T-cell (primary cell): Measurements from ENCODE around the gene BNIPL. TPM values are rescaled to one million over a fixed set of nuclear protein-coding genes. Genes with fewer than 3 reads are reported as not detected.

Experiments
- ATAC-seq, 4 experiments: fragments of 200-7000 bp in 3 of 4; fragments of 150-1000 bp in 1 of 4; cut with Tn5 transposase; replicated peaks in 1 of 4; 1 replicate in 3 of 4; 2 replicates in 1 of 4; pipeline ENCODE4 v1.10.0; 2021; ENCODE audit warnings: moderate library complexity in 3 of 4, mild to moderate bottlenecking in 2 of 4, moderate number of reproducible peaks in 1 of 4
- CTCF ChIA-PET, 2 donors: fragments of 300-600 bp; sonication (Branson Sonifier 250); formaldehyde crosslinking; loops; one replicate each; lab custom pipeline; 2022; ENCODE audit warnings: antibody characterized with exemption in 2 of 2; lab: Charles Lee
- POLR2A ChIA-PET, 2 donors: fragments of 300-600 bp; sonication (Branson Sonifier 250); formaldehyde crosslinking; loops; one replicate each; lab custom pipeline; 2022; ENCODE audit warnings: antibody characterized with exemption in 2 of 2; lab: Charles Lee
- DNase-seq, 35 experiments: peaks; one replicate each; pipeline versions ENCODE4 v3.0.0 to v3.0.0-alpha.2; 2013 to 2023
- H3K27ac ChIP-seq: one replicate; pipeline ENCODE4 v1.5.1; 2013; ENCODE audit warnings: low read length
- H3K27me3 ChIP-seq, 2 experiments: replicated peaks in 1 of 2; 1 replicate in 1 of 2; 2 replicates in 1 of 2; pipeline versions ENCODE4 v1.6.1 to v1.7.0; 2013; ENCODE audit warnings: low read length in 1 of 2, mixed read lengths in 1 of 2; ENCODE audit not compliant: control insufficient read depth in 2 of 2, insufficient read depth in 2 of 2; ENCODE audit errors: extremely low read depth in 1 of 2
- H3K36me3 ChIP-seq, 2 donors: 1 replicate in 1 of 2; 2 replicates in 1 of 2; pipeline versions ENCODE4 v1.6.1 to v1.7.0; 2013; ENCODE audit warnings: low read length in 1 of 2; ENCODE audit not compliant: control insufficient read depth in 2 of 2, insufficient read depth in 1 of 2; ENCODE audit errors: extremely low read depth in 1 of 2
- H3K4me1 ChIP-seq, 2 experiments: 1 replicate in 1 of 2; 2 replicates in 1 of 2; pipeline versions ENCODE4 v1.6.1 to v1.7.0; 2013; ENCODE audit warnings: low read length in 2 of 2, mixed read lengths in 1 of 2; ENCODE audit not compliant: insufficient read depth in 2 of 2, control insufficient read depth in 1 of 2; ENCODE audit errors: extremely low read depth in 1 of 2
- H3K4me3 ChIP-seq, 2 donors: 1 replicate in 1 of 2; 2 replicates in 1 of 2; pipeline versions ENCODE4 v1.5.1 to v1.7.0; 2013; ENCODE audit warnings: mild to moderate bottlenecking in 2 of 2, low read length in 1 of 2, moderate library complexity in 1 of 2; ENCODE audit not compliant: control insufficient read depth in 1 of 2; ENCODE audit errors: extremely low read depth in 1 of 2
- H3K9me3 ChIP-seq: 2 replicates; pipeline ENCODE4 v1.7.0; 2013
- H3K27ac Mint-ChIP-seq, 2 donors: one replicate each; pipeline ENCODE4 v1.8.0; 2020 to 2021; ENCODE audit warnings: mild to moderate bottlenecking in 2 of 2, mixed read lengths in 2 of 2
- H3K27me3 Mint-ChIP-seq, 2 donors: one replicate each; pipeline ENCODE4 v1.8.0; 2021 to 2022; ENCODE audit warnings: mixed read lengths in 2 of 2
- H3K36me3 Mint-ChIP-seq: one replicate; pipeline ENCODE4 v1.8.0; 2021; ENCODE audit warnings: mixed read lengths
- H3K4me1 Mint-ChIP-seq, 3 donors: one replicate each; pipeline ENCODE4 v1.8.0; 2020 to 2022; ENCODE audit warnings: mixed read lengths in 3 of 3, mild to moderate bottlenecking in 1 of 3
- H3K4me3 Mint-ChIP-seq, 3 donors: one replicate each; pipeline ENCODE4 v1.8.0; 2020 to 2022; ENCODE audit warnings: mild to moderate bottlenecking in 3 of 3, mixed read lengths in 3 of 3, moderate library complexity in 3 of 3
- H3K9me3 Mint-ChIP-seq, 3 donors: one replicate each; pipeline ENCODE4 v1.8.0; 2020 to 2022; ENCODE audit warnings: mixed read lengths in 3 of 3
- WGBS: methylation state at CpG from one replicate; pipeline ENCODE4 v1.1.5; 2013; ENCODE audit warnings: missing lambda C conversion rate; ENCODE audit not compliant: insufficient coverage; 5-methylcytosine and 5-hydroxymethylcytosine counted together
- total RNA-seq, 35 experiments: library from RNA in 6 of 35; stranded (reverse) in 6 of 35; fragments of 120-200 nt in 1 of 35; gene quantifications; one replicate each; pipeline versions ENCODE4 v1.2.1 to v1.2.4 and lab custom pipeline; 2013 to 2026

BNIPL gene
- total RNA-seq, 5 donors from 2014 or later (not counting 1 experiment from before 2014, with no cell fraction given), result 0.54 to 2.6 (median 2.2) TPM

DNA sequence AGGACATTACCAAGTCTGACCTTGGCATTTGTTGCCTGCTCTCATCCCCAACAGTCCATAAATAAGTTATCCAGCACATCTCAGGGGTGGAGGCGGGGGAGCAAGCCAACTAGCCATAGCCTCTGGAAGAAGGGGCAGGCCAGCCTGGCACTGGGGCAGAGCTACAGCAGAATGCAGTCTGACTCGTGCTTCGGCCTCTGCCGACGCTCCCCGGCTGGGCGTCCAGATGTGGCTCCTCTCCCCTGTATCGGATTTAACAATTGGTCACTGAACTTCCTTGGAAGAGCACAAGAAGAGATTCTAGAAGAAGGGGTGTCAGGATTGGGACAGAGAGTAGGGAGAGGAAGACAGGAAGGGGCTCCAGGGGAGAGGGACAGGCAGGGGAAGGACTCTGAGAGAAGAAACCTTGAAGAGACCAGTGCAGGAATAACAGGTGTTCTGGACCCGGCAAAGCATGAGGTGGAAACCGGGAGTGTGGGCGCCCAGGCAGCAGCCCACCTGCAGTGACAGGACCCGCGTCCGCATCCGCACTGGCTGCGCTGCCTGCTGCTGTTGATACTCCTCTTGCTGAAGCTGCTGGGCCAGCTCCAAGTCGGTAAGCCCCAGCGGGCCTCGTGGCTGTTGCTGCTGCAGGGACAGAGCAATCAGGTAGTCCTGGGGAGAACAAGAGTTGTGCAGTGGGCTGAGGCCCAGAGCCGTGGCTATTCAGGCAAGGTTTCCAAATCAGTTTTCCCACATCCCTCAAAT lies 39.1 kb upstream of the BNIPL start:
- Mint-ChIP-seq H3K4me3 (no peak overlapping the region), H3K27me3 (no peaks in the 10 kb centered on the region)
- POLR2A ChIA-PET, result interaction anchor here in 1 of 2 donors (0.5 to 0.6 kb wide), 2 partner anchors 17 to 48 kb away, joined by 6 to 11 read pairs; no protein-coding TSS in a partner anchor

DNA sequence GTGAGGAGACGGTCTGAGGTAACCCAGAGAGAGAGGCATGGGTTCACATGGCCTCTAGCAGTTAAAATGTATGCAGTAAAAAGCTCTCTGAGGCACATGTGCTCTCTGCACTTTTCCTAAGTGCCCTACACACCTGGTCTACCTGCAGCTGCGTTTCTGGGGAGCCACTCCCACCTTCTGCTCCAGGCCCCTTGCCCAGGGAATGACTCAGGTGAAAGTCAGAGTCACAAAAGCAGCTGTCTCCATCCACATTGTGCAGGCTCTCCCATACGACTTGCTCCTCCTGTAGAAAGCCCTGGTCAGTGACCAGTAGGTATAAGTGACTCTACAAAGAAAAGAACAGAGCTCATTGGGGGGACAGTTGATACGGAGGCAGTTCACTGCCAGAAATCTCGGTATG lies 38.4 kb upstream of the BNIPL start:
- ATAC-seq, result no peak
- H3K4me3 ChIP-seq, result no peak overlapping the region
- Mint-ChIP-seq H3K9me3 (no peaks in the 10 kb centered on the region), H3K36me3 (peaks cover 27% of the 10 kb centered on the region), H3K4me1 (peaks cover 27 to 35% (median 34%) of the 10 kb centered on the region in 3 donors), H3K4me3 (no peak overlapping the region), H3K27ac (peak overlapping the region in 1 of 2 donors; percentile 22), H3K27me3 (no peaks in the 10 kb centered on the region)
- WGBS, result no CpG with 5 or more reads among the region's 5 CpGs
- DNase-seq, result no peak
- H3K9me3 ChIP-seq, result no peaks in the 10 kb centered on the region
- POLR2A ChIA-PET, result interaction anchor here in 1 of 2 donors (0.6 kb wide), 1 partner anchor 574 kb away, joined by 4 read pairs; no protein-coding TSS in a partner anchor
- H3K36me3 ChIP-seq, result peaks cover 17 to 42% of the 10 kb centered on the region in 2 donors
- CTCF ChIA-PET, result interaction anchor here in 1 of 2 donors (0.5 kb wide), 1 partner anchor 102 kb away, joined by 3 read pairs; no protein-coding TSS in a partner anchor
- H3K4me1 ChIP-seq, result peaks cover 14 to 27% of the 10 kb centered on the region in 2 experiments
- H3K27me3 ChIP-seq, result peaks cover 0 to 2% of the 10 kb centered on the region in 2 experiments
- no peak overlapping the region for H3K27ac ChIP-seq

More for the DNA sequence above, 39.1 kb upstream of the BNIPL start:
- H3K4me1 Mint-ChIP-seq, result peaks cover 20 to 29% (median 27%) of the 10 kb centered on the region in 3 donors
- peaks cover 24% of the 10 kb centered on the region for H3K36me3 Mint-ChIP-seq
- WGBS, result 91% methylated on average over 18 of the region's 20 CpGs
- DNase-seq (no peak), ATAC-seq (no peak)
- H3K9me3 ChIP-seq, result no peaks in the 10 kb centered on the region
- peaks cover 17 to 42% of the 10 kb centered on the region in 2 donors for H3K36me3 ChIP-seq
- peak overlapping the region; percentile 16 to 19 for H3K27ac Mint-ChIP-seq
- peaks cover 0 to 2% of the 10 kb centered on the region in 2 experiments for H3K27me3 ChIP-seq
- H3K27ac ChIP-seq, result no peak overlapping the region
- H3K4me1 ChIP-seq, result peaks cover 8 to 20% of the 10 kb centered on the region in 2 experiments
- H3K9me3 Mint-ChIP-seq, result no peaks in the 10 kb centered on the region
- CTCF ChIA-PET, result interaction anchor here (0.5 to 2.2 kb wide), 4 partner anchors 9 to 103 kb away, joined by 3 to 30 read pairs (median 3); partner anchors contain the start of gene MINDY1 (in 2 of the 2)
- H3K4me3 ChIP-seq, result no peak overlapping the region

DNA sequence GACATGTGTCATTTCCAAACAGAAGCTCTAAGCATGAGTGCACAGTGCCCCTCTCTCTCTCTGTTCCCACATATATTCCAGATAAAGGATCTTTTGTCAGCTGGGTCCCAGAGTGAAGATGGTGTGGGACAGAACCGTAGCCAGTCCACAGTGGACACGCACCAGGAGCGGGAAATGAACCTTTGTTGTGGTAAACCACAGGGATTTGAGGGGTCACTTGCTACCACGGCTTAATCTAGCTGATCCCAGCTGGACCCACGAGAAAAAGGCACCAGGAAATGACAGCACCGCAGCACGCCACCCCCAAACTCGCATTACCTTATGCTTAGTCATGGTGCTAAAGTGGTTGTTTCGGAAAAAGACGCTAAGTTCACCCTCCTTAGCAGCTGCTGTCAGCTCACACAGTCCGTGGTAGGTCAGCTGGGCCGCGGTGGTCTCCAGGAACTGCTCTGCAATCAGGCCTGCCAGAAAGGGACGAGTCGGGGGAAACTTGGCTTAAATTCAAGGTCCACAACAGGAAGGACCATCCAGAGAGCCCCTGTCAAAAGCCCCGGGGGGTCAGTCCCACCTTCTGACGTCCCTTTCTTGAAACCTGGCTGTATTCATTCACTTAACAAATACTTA lies 37.2 kb upstream of the BNIPL start:
- no peak for ATAC-seq
- Histone ChIP-seq H3K4me3 (no peak overlapping the region), H3K27me3 (peaks cover 0 to 2% of the 10 kb centered on the region in 2 experiments), H3K9me3 (no peaks in the 10 kb centered on the region), H3K36me3 (peaks cover 17 to 42% of the 10 kb centered on the region in 2 donors), H3K4me1 (peaks cover 19 to 37% of the 10 kb centered on the region in 2 experiments), H3K27ac (no peak overlapping the region)
- ChIA-PET POLR2A (interaction anchor here in 1 of 2 donors (0.5 to 0.7 kb wide), 2 partner anchors 14 to 25 kb away, joined by 3 read pairs; no protein-coding TSS in a partner anchor), CTCF (interaction anchor here in 1 of 2 donors (0.6 to 0.7 kb wide), 2 partner anchors 100 to 427 kb away, joined by 4 to 5 read pairs; no protein-coding TSS in a partner anchor)
- peak overlapping the region; percentile 59 to 78 for H3K27ac Mint-ChIP-seq
- H3K4me1 Mint-ChIP-seq, result peaks cover 35 to 45% (median 43%) of the 10 kb centered on the region in 3 donors
- no peak for DNase-seq
- WGBS, result 55% methylated on average over 10 of the region's 17 CpGs
- H3K36me3 Mint-ChIP-seq, result peaks cover 27% of the 10 kb centered on the region
- H3K4me3 Mint-ChIP-seq, result no peak overlapping the region
- H3K9me3 Mint-ChIP-seq, result no peaks in the 10 kb centered on the region
- H3K27me3 Mint-ChIP-seq, result no peaks in the 10 kb centered on the region

DNA sequence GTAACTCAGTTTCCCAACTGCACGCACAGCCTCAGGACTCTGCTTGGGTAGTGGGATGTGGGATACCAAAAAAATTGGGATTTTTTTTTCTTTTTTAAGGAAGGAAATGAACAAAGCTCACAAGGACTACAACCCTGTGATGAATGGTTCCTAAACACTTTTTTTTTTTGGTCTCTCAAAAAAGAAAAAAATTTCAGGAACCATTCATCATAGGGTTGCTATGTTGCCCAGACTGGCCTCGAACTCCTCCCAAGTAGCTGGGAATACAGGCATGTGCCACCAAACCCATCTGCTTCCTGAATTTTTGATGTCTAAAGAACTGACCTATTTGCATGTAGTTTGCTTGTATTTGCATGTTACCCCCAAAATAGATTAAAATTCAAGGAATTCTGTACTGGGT lies 36.5 kb upstream of the BNIPL start:
- 100% methylated on average over 1 of the region's 2 CpGs for WGBS
- no peak overlapping the region for H3K27ac Mint-ChIP-seq
- H3K9me3 Mint-ChIP-seq, result no peaks in the 10 kb centered on the region
- Histone ChIP-seq H3K36me3 (peaks cover 17 to 42% of the 10 kb centered on the region in 2 donors), H3K4me1 (peaks cover 22 to 42% of the 10 kb centered on the region in 2 experiments), H3K27me3 (peaks cover 0 to 2% of the 10 kb centered on the region in 2 experiments), H3K4me3 (no peak overlapping the region), H3K9me3 (no peaks in the 10 kb centered on the region), H3K27ac (no peak overlapping the region)
- H3K4me1 Mint-ChIP-seq, result peaks cover 37 to 51% (median 49%) of the 10 kb centered on the region in 3 donors
- peaks cover 27% of the 10 kb centered on the region for H3K36me3 Mint-ChIP-seq
- no peak for ATAC-seq
- DNase-seq, result no peak
- POLR2A ChIA-PET, result interaction anchor here (0.7 kb wide), 2 partner anchors 26 to 481 kb away, joined by 3 read pairs; no protein-coding TSS in a partner anchor
- H3K4me3 Mint-ChIP-seq, result no peak overlapping the region
- CTCF ChIA-PET, result interaction anchor here (0.5 to 0.7 kb wide), 2 partner anchors 15 to 100 kb away, joined by 5 to 11 read pairs; no protein-coding TSS in a partner anchor
- H3K27me3 Mint-ChIP-seq, result no peaks in the 10 kb centered on the region

DNA sequence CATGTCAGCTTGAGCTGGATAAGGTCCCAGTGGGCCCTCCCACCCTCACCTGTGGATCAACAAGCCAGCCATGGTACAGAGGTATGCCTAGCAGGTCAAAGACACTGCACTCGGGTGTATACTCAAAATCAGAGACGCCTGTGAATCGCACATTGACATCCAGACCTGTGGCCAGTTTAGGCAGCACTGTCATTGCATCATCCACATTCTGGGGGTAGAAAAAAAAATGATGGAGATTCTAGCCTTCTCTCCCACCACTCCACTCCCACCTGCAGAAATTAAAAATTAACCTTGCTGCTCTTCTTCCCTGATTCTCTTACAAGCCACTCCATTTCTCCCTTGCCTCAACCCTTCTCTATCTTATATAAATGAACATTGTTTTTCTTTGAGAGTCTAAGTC lies 36.0 kb upstream of the BNIPL start:
- no peaks in the 10 kb centered on the region for H3K9me3 ChIP-seq
- Mint-ChIP-seq H3K27ac (peak overlapping the region; percentile 36 to 96), H3K4me1 (peaks cover 42 to 54% (median 51%) of the 10 kb centered on the region in 3 donors), H3K9me3 (no peaks in the 10 kb centered on the region), H3K27me3 (no peaks in the 10 kb centered on the region), H3K4me3 (no peak overlapping the region), H3K36me3 (peaks cover 27% of the 10 kb centered on the region)
- ChIA-PET CTCF (interaction anchor here (0.5 to 0.6 kb wide), 2 partner anchors 15 to 111 kb away, joined by 4 to 11 read pairs; no protein-coding TSS in a partner anchor), POLR2A (interaction anchor here in 1 of 2 donors (0.7 kb wide), 1 partner anchor 481 kb away, joined by 3 read pairs; no protein-coding TSS in a partner anchor)
- peaks cover 23 to 47% of the 10 kb centered on the region in 2 experiments for H3K4me1 ChIP-seq
- no peak overlapping the region for H3K27ac ChIP-seq
- H3K27me3 ChIP-seq, result peaks cover 0 to 2% of the 10 kb centered on the region in 2 experiments
- no peak for ATAC-seq
- peaks cover 17 to 42% of the 10 kb centered on the region in 2 donors for H3K36me3 ChIP-seq
- WGBS, result no CpG with 5 or more reads among the region's 3 CpGs
- DNase-seq, result no peak
- no peak overlapping the region for H3K4me3 ChIP-seq
